SK-N-SH treated with all-trans-retinoic acid at 6 μM for 48 hours (cell line): ENCODE measurements around the gene TMEM53.

ENCODE experiments used
- ATAC-seq: fragments of 200-7000 bp; cut with Tn5 transposase; 3 replicates; pipeline ENCODE4 v1.9.1; 2020; ENCODE audit warnings: mild to moderate bottlenecking, moderate library complexity
- BACH2 ChIP-seq: fragments of 250-450 bp; sonication (Bioruptor Pico); IDR thresholded peaks from 2 replicates; pipeline ENCODE4 v1.9.0; 2021; ENCODE audit warnings: mild to moderate bottlenecking, borderline replicate concordance
- GLIS3 ChIP-seq: fragments of 250-450 bp; sonication (Bioruptor Pico); IDR thresholded peaks from 2 replicates; pipeline ENCODE4 v1.5.0; 2020; ENCODE audit warnings: mild to moderate bottlenecking, moderate library complexity
- ISL1 ChIP-seq: fragments of 250-450 bp; sonication (Bioruptor Pico); IDR thresholded peaks from 2 replicates; pipeline ENCODE4 v2.1.2; 2022; ENCODE audit warnings: mild to moderate bottlenecking, moderate library complexity
- OSR1 ChIP-seq: fragments of 250-450 bp; sonication (Bioruptor Pico); IDR thresholded peaks from 2 replicates; pipeline ENCODE4 v1.8.0; 2022; ENCODE audit warnings: moderate library complexity, mild to moderate bottlenecking, inconsistent platforms
- PPARA ChIP-seq: fragments of 250-450 bp; sonication (Bioruptor Pico); IDR thresholded peaks from 2 replicates; pipeline ENCODE4 v1.5.0; 2020; ENCODE audit warnings: mild to moderate bottlenecking, borderline replicate concordance
- RARB ChIP-seq: fragments of 250-450 bp; sonication (Bioruptor Pico); IDR thresholded peaks from 2 replicates; pipeline ENCODE4 v1.8.0; 2021; ENCODE audit warnings: mild to moderate bottlenecking, moderate library complexity
- SNAI2 ChIP-seq: fragments of 250-450 bp; sonication (Bioruptor Pico); IDR thresholded peaks from 2 replicates; pipeline ENCODE4 v1.5.0; 2020; ENCODE audit warnings: mild to moderate bottlenecking, moderate library complexity
- TCF4 ChIP-seq: fragments of 250-450 bp; sonication (Bioruptor Pico); IDR thresholded peaks from 2 replicates; pipeline ENCODE4 v1.8.0; 2021; ENCODE audit warnings: mild to moderate bottlenecking, moderate library complexity, borderline replicate concordance
- TOX ChIP-seq: fragments of 250-450 bp; sonication (Bioruptor Pico); IDR thresholded peaks from 2 replicates; pipeline ENCODE4 v1.8.0; 2021; ENCODE audit warnings: mild to moderate bottlenecking, moderate library complexity, borderline replicate concordance
- ZC3H10 ChIP-seq: fragments of 250-450 bp; sonication (Bioruptor Pico); IDR thresholded peaks from 2 replicates; pipeline ENCODE4 v1.5.1; 2021; ENCODE audit warnings: mild to moderate bottlenecking, moderate library complexity
- ZFP30 ChIP-seq: fragments of 450-650 bp; formaldehyde crosslinking; IDR thresholded peaks from 2 replicates; pipeline ENCODE4 v1.5.0; 2022; ENCODE audit warnings: mild to moderate bottlenecking, moderate library complexity
- ZNF565 ChIP-seq: fragments of 450-650 bp; formaldehyde crosslinking; conservative IDR thresholded peaks from 2 replicates; pipeline ENCODE4 v1.5.0; 2020; ENCODE audit warnings: low read depth, mild to moderate bottlenecking, moderate library complexity
- ZNF70 ChIP-seq: fragments of 450-650 bp; formaldehyde crosslinking; IDR thresholded peaks from 2 replicates; pipeline ENCODE4 v1.5.0; 2020; ENCODE audit warnings: mild to moderate bottlenecking, moderate library complexity
- ZNF8 ChIP-seq: fragments of 450-650 bp; formaldehyde crosslinking; IDR thresholded peaks from 2 replicates; pipeline ENCODE4 v1.5.0; 2020; ENCODE audit warnings: mild to moderate bottlenecking, moderate library complexity
- TF ChIP-seq, protein P1 (sequence below): fragments of 250-450 bp; sonication (Bioruptor Pico); IDR thresholded peaks from 2 replicates; pipeline ENCODE4 v1.5.0; 2020; ENCODE audit warnings: mild to moderate bottlenecking, moderate library complexity
- TF ChIP-seq, protein P2 (sequence below): fragments of 250-450 bp; sonication (Bioruptor Pico); IDR thresholded peaks from 2 replicates; pipeline ENCODE4 v1.5.1; 2021; ENCODE audit warnings: mild to moderate bottlenecking, moderate library complexity
- TF ChIP-seq, protein P3 (sequence below): fragments of 250-450 bp; sonication (Bioruptor Pico); IDR thresholded peaks from 2 replicates; pipeline ENCODE4 v1.8.0; 2021; ENCODE audit warnings: low read depth, mild to moderate bottlenecking, moderate library complexity, borderline replicate concordance
- TF ChIP-seq, protein P4 (sequence below): fragments of 250-450 bp; sonication (Bioruptor Pico); IDR thresholded peaks from 2 replicates; pipeline ENCODE4 v1.8.0; 2020; ENCODE audit warnings: mild to moderate bottlenecking, moderate library complexity, borderline replicate concordance

Gene TMEM53

GRCh38 chr1:44603718-44604117 is 70.6 kb downstream of the TMEM53 start:
- ATAC-seq = no peak; the same call in 2 of the 3 replicates
- TF ChIP-seq ZFP30 (CRISPR knock-in tag) (no peak), BACH2 (CRISPR knock-in tag) (no peak), SNAI2 (CRISPR knock-in tag) (no peak), ZNF8 (no peak), TCF4 (CRISPR knock-in tag) (no peak), GLIS3 (CRISPR knock-in tag) (no peak), ZNF565 (CRISPR knock-in tag) (no peak), ZC3H10 (no peak), TOX (CRISPR knock-in tag) (no peak), OSR1 (no peak), ZNF70 (CRISPR knock-in tag) (no peak), RARB (no peak), PPARA (CRISPR knock-in tag) (no peak), ISL1 (CRISPR knock-in tag) (no peak)
- TF ChIP-seq, protein P1, sequence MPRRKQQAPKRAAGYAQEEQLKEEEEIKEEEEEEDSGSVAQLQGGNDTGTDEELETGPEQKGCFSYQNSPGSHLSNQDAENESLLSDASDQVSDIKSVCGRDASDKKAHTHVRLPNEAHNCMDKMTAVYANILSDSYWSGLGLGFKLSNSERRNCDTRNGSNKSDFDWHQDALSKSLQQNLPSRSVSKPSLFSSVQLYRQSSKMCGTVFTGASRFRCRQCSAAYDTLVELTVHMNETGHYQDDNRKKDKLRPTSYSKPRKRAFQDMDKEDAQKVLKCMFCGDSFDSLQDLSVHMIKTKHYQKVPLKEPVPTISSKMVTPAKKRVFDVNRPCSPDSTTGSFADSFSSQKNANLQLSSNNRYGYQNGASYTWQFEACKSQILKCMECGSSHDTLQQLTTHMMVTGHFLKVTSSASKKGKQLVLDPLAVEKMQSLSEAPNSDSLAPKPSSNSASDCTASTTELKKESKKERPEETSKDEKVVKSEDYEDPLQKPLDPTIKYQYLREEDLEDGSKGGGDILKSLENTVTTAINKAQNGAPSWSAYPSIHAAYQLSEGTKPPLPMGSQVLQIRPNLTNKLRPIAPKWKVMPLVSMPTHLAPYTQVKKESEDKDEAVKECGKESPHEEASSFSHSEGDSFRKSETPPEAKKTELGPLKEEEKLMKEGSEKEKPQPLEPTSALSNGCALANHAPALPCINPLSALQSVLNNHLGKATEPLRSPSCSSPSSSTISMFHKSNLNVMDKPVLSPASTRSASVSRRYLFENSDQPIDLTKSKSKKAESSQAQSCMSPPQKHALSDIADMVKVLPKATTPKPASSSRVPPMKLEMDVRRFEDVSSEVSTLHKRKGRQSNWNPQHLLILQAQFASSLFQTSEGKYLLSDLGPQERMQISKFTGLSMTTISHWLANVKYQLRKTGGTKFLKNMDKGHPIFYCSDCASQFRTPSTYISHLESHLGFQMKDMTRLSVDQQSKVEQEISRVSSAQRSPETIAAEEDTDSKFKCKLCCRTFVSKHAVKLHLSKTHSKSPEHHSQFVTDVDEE (CRISPR knock-in tag) = no peak
- TF ChIP-seq, protein P2, sequence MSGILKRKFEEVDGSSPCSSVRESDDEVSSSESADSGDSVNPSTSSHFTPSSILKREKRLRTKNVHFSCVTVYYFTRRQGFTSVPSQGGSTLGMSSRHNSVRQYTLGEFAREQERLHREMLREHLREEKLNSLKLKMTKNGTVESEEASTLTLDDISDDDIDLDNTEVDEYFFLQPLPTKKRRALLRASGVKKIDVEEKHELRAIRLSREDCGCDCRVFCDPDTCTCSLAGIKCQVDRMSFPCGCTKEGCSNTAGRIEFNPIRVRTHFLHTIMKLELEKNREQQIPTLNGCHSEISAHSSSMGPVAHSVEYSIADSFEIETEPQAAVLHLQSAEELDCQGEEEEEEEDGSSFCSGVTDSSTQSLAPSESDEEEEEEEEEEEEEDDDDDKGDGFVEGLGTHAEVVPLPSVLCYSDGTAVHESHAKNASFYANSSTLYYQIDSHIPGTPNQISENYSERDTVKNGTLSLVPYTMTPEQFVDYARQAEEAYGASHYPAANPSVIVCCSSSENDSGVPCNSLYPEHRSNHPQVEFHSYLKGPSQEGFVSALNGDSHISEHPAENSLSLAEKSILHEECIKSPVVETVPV (CRISPR knock-in tag) = no peak
- TF ChIP-seq, protein P3, sequence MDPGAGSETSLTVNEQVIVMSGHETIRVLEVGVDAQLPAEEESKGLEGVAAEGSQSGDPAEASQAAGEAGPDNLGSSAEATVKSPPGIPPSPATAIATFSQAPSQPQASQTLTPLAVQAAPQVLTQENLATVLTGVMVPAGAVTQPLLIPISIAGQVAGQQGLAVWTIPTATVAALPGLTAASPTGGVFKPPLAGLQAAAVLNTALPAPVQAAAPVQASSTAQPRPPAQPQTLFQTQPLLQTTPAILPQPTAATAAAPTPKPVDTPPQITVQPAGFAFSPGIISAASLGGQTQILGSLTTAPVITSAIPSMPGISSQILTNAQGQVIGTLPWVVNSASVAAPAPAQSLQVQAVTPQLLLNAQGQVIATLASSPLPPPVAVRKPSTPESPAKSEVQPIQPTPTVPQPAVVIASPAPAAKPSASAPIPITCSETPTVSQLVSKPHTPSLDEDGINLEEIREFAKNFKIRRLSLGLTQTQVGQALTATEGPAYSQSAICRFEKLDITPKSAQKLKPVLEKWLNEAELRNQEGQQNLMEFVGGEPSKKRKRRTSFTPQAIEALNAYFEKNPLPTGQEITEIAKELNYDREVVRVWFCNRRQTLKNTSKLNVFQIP (CRISPR knock-in tag) = no peak
- TF ChIP-seq, protein P4, sequence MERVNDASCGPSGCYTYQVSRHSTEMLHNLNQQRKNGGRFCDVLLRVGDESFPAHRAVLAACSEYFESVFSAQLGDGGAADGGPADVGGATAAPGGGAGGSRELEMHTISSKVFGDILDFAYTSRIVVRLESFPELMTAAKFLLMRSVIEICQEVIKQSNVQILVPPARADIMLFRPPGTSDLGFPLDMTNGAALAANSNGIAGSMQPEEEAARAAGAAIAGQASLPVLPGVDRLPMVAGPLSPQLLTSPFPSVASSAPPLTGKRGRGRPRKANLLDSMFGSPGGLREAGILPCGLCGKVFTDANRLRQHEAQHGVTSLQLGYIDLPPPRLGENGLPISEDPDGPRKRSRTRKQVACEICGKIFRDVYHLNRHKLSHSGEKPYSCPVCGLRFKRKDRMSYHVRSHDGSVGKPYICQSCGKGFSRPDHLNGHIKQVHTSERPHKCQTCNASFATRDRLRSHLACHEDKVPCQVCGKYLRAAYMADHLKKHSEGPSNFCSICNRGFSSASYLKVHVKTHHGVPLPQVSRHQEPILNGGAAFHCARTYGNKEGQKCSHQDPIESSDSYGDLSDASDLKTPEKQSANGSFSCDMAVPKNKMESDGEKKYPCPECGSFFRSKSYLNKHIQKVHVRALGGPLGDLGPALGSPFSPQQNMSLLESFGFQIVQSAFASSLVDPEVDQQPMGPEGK (CRISPR knock-in tag) = no peak
